ENCODE data around the gene ERN2.

Gene ERN2

GRCh38 chr16:23729503-23730424 is 16.7 kb upstream of the ERN2 start:
- no peak overlapping the region for H3K27ac ChIP-seq (replicated peaks)
- H3K4me3 ChIP-seq (replicated peaks; ENCODE audit: insufficient read depth, low read length) = no peak overlapping the region
- no peaks in the 10 kb centered on the region for H3K27me3 ChIP-seq (ENCODE audit: insufficient read depth, poor library complexity, severe bottlenecking)
- no peak for TF ChIP-seq SPI1 (IDR thresholded peaks at IDR 0.05; ENCODE audit: borderline replicate concordance, low read depth)
- no peak for TF ChIP-seq CTCF (IDR thresholded peaks at IDR 0.05; ENCODE audit: insufficient read depth, low read length)
- TF ChIP-seq REST (IDR thresholded peaks at IDR 0.05; ENCODE audit: insufficient replicate concordance, low read depth) = no peak
- TF ChIP-seq POLR2AphosphoS5 (IDR thresholded peaks at IDR 0.05; ENCODE audit: low read depth) = no peak
- no peak for TF ChIP-seq GABPA (IDR thresholded peaks at IDR 0.05; ENCODE audit: low read depth)
- peak in 1 of 2 experiments; percentile 54 for DNase-seq (ENCODE audit: low read depth in 1 of 2, low spot score in 1 of 2)

GRCh38 chr16:23728112-23728477 is 15.1 kb upstream of the ERN2 start:
- H3K27me3 ChIP-seq (ENCODE audit: insufficient read depth, poor library complexity, severe bottlenecking) = no peaks in the 10 kb centered on the region
- H3K4me3 ChIP-seq (replicated peaks; ENCODE audit: insufficient read depth, low read length) = no peak overlapping the region
- H3K27ac ChIP-seq (replicated peaks) = no peak overlapping the region
- no peak for DNase-seq (ENCODE audit: low read depth in 1 of 2, low spot score in 1 of 2)
- TF ChIP-seq GABPA (IDR thresholded peaks at IDR 0.05; ENCODE audit: low read depth) (no peak), SPI1 (IDR thresholded peaks at IDR 0.05; ENCODE audit: borderline replicate concordance, low read depth) (no peak), CTCF (IDR thresholded peaks at IDR 0.05; ENCODE audit: insufficient read depth, low read length) (no peak)

GRCh38 chr16:23726710-23727109 is 13.7 kb upstream of the ERN2 start:
- DNase-seq (ENCODE audit: low read depth in 1 of 2, low spot score in 1 of 2) = no peak
- Histone ChIP-seq H3K27ac (replicated peaks) (no peak overlapping the region), H3K27me3 (ENCODE audit: insufficient read depth, poor library complexity, severe bottlenecking) (no peaks in the 10 kb centered on the region), H3K4me3 (replicated peaks; ENCODE audit: insufficient read depth, low read length) (no peak overlapping the region)
- TF ChIP-seq CTCF (IDR thresholded peaks at IDR 0.05; ENCODE audit: insufficient read depth, low read length) (no peak), GABPA (IDR thresholded peaks at IDR 0.05; ENCODE audit: low read depth) (no peak), POLR2AphosphoS5 (IDR thresholded peaks at IDR 0.05; ENCODE audit: low read depth) (no peak), REST (IDR thresholded peaks at IDR 0.05; ENCODE audit: insufficient replicate concordance, low read depth) (no peak), SPI1 (IDR thresholded peaks at IDR 0.05; ENCODE audit: borderline replicate concordance, low read depth) (no peak)

All from HL-60 (cell line).